Putamen (tissue), 1 donor: ENCODE results near the gene SH3D19.
"Not testable (repeated sequence)": the region's sequence is repeated elsewhere in the genome, so short reads cannot be mapped to it uniquely, and the experiment has no call there.

Experiments
- DNase-seq: peaks from one replicate; pipeline ENCODE4 v3.0.0-alpha.2; 2016; ENCODE audit warnings: low spot score

The SH3D19 gene

GRCh38 chr4:151276787-151277562 lies 48.4 kb downstream of the SH3D19 start, which contains the start of gene PRSS48:
TSS of gene PRSS48 (plus strand) at chr4:151277161. CDS start at chr4:151277173, 12 bp downstream.
- DNase-seq = peak; percentile 82

GRCh38 chr4:151268905-151269304 lies 56.5 kb downstream of the SH3D19 start:
- not testable (repeated sequence) for DNase-seq

DNA sequence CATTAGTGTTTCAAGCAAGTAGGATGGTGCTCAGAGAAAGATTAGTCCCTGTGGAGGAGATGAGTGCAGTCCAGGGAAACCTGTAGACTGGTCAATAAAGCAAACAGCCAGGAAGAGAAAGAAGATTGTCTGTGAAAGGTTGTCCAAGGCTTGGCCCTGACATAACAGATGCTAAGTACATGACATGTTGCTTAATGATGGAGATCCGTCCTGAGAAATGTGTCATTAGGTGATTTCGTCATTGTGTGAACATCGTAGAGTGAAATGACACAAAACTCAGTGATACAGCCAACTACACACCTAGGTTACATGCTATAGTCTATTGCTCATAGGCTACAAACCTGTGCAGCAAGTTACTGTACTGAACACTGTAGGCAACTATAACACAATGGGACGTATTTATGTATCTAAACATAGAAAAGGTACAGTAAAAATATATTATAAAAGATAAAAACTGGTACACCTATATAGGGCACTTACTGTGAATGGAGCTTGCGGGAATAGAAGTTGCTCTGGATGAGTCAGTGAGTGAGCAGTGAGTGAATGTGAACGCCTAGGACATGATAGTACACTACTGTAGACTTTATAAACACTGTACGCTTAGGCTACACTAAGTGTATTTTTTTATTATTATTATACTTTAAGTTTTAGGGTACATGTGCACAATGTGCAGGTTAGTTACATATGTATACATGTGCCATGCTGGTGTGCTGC lies 57.4 kb downstream of the SH3D19 start:
- no peak for DNase-seq

DNA sequence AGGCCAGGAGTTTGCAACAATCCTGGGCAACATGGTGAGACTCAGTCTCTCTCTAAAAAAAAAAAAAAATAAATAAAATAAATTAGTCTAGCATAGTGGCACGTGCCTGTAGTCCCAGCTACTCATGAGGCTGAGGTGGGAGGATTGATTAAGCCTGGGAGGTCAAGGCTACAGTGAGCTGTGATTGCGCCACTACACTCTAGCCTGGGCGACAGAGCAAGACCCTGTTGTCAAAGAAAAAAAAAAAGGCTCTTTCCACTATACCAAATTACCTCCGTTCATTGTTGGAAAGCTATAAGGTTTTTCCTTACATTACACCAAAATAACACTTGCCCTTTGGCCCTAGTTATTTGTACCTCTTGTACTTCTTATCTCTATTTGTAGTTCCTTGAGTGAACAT lies 58.3 kb downstream of the SH3D19 start:
- DNase-seq = no peak

GRCh38 chr4:151266497-151266896 lies 58.9 kb downstream of the SH3D19 start:
- DNase-seq = no peak

DNA sequence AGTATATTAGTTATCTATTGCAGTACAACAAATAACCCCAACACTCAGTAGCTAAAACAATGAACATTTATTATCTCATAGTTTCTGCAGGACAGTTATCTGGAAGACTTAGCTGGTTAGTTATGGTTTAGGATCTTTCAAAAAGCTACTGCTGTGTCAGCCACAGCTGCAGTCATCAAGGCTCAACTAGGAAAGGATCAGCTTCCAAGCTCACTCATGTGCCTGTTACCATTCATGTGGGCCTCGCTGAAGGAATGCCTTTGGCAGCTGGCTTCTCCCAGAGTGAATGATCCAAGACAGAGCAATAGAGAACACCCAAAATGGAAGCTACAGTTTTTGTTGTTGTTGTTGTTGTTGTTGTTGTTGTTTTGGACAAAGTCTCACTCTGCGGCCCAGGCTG lies 62.0 kb downstream of the SH3D19 start:
- DNase-seq = no peak

- no peak for DNase-seq
Measured at GRCh38 chr4:151260526-151260925, 64.9 kb downstream of the SH3D19 start.

DNA sequence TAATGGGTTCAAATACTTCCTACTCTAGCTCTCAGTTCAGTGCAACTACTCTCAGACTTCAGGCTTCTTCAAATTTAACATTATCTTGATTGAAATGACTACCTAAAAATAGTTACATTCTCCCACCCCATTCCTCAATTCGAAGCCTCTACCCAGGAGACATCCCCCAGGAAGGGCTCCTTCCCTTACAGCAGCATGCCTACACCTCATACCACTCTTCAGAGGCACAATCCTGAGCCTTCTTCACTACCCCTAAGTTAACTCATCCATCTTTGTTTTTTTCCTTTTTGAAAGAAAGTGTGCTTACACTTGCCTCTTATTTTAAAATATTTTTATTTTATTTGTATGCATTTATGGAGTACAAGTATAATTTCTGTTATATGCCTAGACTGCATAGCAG lies 65.7 kb downstream of the SH3D19 start:
- no peak for DNase-seq

- DNase-seq = no peak
Measured at GRCh38 chr4:151257704-151258103, 67.7 kb downstream of the SH3D19 start.

GRCh38 chr4:151256134-151256533 lies 69.3 kb downstream of the SH3D19 start:
- no peak for DNase-seq

GRCh38 chr4:151255680-151256079 lies 69.7 kb downstream of the SH3D19 start:
- not testable (repeated sequence) for DNase-seq

GRCh38 chr4:151255226-151255625 lies 70.2 kb downstream of the SH3D19 start:
- not testable (repeated sequence) for DNase-seq

GRCh38 chr4:151251603-151252304 lies 73.7 kb downstream of the SH3D19 start:
- DNase-seq = no peak

- no peak for DNase-seq
Measured at GRCh38 chr4:151250706-151251105, 74.7 kb downstream of the SH3D19 start.

DNA sequence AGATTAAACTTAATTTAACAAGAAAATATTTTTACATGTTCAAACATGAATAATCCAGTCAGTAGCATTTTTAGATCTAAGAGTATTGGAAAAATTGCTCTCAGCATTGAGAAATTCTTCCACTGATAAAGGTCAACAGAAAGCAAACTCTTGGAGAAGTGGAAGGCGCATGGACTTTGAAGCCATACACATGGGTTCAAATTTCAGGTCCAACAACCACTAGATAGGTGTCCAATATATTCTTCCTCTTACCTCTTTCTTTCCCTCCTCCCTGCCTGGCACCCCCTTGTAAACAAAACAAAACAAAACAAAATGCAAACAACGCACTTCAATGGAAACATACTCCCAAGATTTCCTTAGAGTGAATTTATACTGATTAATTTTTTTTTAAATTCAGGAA lies 76.9 kb downstream of the SH3D19 start:
- no peak for DNase-seq

DNA sequence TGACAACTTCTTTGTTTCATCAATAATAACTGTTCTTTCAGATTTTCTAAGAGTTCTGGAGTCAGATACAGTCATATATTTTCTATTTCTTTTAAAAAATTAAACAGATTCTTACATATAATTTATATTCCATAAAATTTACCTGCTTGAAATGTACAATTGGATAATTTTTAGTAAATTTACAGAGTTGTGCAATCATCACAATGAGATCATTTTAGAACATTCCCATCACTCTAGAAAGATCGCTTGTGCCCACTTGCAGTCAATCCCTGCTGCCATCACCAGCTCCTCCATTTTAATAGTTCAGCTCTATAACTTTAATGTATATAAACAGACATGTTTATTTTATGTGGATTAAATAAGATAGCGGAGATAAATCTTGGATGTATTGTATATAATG lies 78.0 kb downstream of the SH3D19 start:
- DNase-seq = no peak

- no peak for DNase-seq
Measured at GRCh38 chr4:151246742-151247141, 78.7 kb downstream of the SH3D19 start.

DNA sequence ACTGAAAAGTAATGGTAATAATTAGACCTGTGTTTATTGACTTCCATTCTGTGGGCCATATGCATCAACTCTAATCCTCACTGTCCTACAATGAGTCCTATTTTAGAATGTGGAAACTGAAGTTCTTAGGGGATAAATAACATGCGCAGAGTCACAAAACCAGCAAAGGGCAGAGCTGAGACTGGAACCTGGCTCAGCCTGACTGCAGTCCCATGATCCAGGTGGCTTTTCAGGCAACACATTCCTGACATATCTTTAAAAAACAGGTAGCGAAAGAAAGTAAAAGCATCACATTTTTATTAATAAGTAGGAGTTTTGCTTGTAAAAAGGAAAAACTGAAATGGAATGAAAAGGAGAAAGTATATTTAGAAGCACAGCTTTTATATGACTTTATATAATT lies 83.1 kb downstream of the SH3D19 start:
- no peak for DNase-seq

- no peak for DNase-seq
Measured at GRCh38 chr4:151239608-151240007, 85.8 kb downstream of the SH3D19 start.

- DNase-seq = peak; percentile 32
Measured at GRCh38 chr4:151238477-151238876, 86.9 kb downstream of the SH3D19 start.

DNA sequence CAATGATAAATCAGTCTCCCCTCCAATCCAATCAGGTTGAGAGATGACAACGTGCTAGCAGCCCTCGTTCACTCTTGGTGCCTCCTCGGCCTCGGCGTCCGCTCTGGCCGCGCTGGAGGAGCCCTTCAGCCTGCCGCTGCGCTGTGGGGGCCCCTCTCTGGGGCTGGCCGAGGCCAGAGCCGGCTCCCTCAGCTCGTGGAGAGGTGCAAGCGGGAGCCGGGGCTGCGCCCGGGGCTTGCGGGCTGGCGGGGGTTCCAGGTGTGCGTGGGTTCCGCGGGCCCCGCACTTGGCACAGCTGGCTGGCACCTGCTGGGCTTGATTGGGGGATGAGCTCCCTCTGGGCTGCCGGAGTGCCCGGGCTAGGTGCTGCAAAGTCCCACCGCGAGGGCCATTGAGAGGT lies 89.4 kb downstream of the SH3D19 start:
- DNase-seq = no peak

- not testable (repeated sequence) for DNase-seq
Measured at GRCh38 chr4:151235373-151235772, 90.0 kb downstream of the SH3D19 start.

- DNase-seq = no peak
Measured at GRCh38 chr4:151233600-151233999, 91.8 kb downstream of the SH3D19 start.
